SH-SY5Y (cell line): Measurements from ENCODE around the gene STX16.

Experiments
- GATA2 ChIP-seq: IDR thresholded peaks from 2 replicates; pipeline ENCODE4 v1.6.1; 2011; ENCODE audit warnings: mild to moderate bottlenecking, low read depth, low read length
- GATA3 ChIP-seq: IDR thresholded peaks from 2 replicates; pipeline ENCODE4 v1.6.1; 2011; ENCODE audit warnings: low read depth, mild to moderate bottlenecking, low read length, moderate library complexity

DNA sequence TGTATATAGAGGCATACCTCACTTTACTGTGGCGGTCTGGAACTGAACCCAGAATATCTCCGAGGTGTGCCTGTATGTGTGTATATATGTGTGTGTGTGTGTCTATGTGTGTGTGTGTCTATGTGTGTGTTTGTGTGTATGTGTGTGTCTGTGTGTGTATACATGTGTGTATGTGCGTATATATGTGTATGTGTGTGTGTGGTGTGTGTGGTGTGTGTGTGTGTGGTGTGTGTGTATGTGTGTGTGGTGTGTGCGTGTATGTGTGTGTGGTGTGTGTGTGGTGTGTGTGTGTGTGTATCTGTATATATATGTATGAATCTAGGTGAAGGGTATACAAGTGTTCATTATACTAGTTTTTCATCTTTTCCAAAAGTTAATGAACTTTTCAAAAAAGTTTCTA is 37.3 kb downstream of the STX16 start:
- no peak for TF ChIP-seq GATA3
- TF ChIP-seq GATA2, result no peak
